ENCODE measurements around the gene ZFP69. TPM values are rescaled to one million over a fixed set of nuclear protein-coding genes. Genes with fewer than 3 reads are reported as not detected.
A peak's percentile ranks its signal among the peaks of the same experiment; 100 is the strongest.

ZFP69 gene
- total RNA-seq, 1 donor from 2014 or later: 8.9 TPM

- DNase-seq (ENCODE audit: low spot score): no peak
- H3K27me3 ChIP-seq: no peaks in the 10 kb centered on the region
- Mint-ChIP-seq H3K27ac (peak overlapping the region; percentile 38), H3K4me1 (peaks cover 14% of the 10 kb centered on the region), H3K9me3 (peaks cover 15% of the 10 kb centered on the region), H3K27me3 (ENCODE audit: insufficient read depth, low read depth) (no peaks in the 10 kb centered on the region), H3K36me3 (peaks cover 7% of the 10 kb centered on the region), H3K4me3 (peak overlapping the region; percentile 98)
- no peaks in the 10 kb centered on the region for H3K79me2 ChIP-seq (ENCODE audit: low read depth)
- H3K4me2 ChIP-seq: peak overlapping the region; percentile 82
- H3K4me1 ChIP-seq: peaks cover 3% of the 10 kb centered on the region
- peak overlapping the region; percentile 79 for H3K4me3 ChIP-seq
- peak overlapping the region; percentile 93 for H2AFZ ChIP-seq (replicated peaks)
- H3K9ac ChIP-seq: peak overlapping the region; percentile 56
- H3K27ac ChIP-seq: no peak overlapping the region
- peaks cover 2% of the 10 kb centered on the region for H3K9me3 ChIP-seq (ENCODE audit: low read depth)
- H3F3A ChIP-seq (ENCODE audit: low read depth): no peaks in the 10 kb centered on the region
- H4K20me1 ChIP-seq (ENCODE audit: low read depth): no peaks in the 10 kb centered on the region
- no peak for TF ChIP-seq EZH2phosphoT487 (IDR thresholded peaks at IDR 0.05)
- TF ChIP-seq CTCF (IDR thresholded peaks at IDR 0.05): no peak
- TF ChIP-seq EZH2 (IDR thresholded peaks at IDR 0.05): no peak
- H3K36me3 ChIP-seq: no peaks in the 10 kb centered on the region
Measured at GRCh38 chr1:40530735-40531380, 53.8 kb downstream of the ZFP69 start.

DNA sequence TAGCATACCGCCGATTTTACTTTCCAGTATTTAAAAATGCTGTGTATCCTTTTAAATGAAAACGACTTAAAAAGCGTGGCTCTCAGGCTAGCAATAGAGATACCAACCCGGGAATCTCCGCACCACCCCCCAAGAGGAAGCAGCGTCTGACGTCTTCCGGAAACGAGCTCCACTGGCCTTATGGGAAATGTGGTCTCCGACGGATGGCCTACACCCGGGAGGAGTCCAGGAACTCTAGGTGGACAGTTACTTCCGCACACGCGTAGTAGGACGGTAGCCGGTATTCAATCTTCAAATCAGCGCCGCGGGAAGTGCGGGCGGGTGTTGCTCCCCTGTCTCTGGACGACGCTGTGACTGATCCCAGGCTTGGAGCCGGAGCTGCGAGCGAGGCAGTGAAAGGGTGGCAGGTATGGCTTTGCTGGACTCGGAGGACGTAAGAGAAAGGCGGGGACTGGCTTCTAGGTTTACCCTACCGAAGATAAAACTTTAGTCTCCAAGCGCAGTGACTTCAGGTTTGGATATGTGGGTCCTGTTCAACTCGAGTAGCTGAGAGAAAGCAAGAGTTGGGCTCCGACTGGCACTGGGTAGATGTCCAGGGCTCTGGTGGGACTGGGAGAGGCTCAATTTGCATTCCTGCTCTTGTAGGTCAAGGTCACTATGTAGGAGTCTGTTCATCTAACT lies 54.4 kb downstream of the ZFP69 start, which contains the start of gene ZNF684:
ZNF684 (plus strand) TSS at position 257 of the 681 bp plus-strand sequence. CDS start 1,530 bp downstream, outside the sequence.
- Histone ChIP-seq H2AFZ (replicated peaks) (peak within 1 kb of the TSS; percentile 93), H3K36me3 (no peaks in the 10 kb centered on the region), H3K79me2 (ENCODE audit: low read depth) (no peaks in the 10 kb centered on the region), H3K27me3 (no peaks in the 10 kb centered on the region), H3F3A (ENCODE audit: low read depth) (no peaks in the 10 kb centered on the region), H3K4me3 (peak within 1 kb of the TSS; percentile 79), H3K4me1 (peaks cover 3% of the 10 kb centered on the region), H3K4me2 (peak within 1 kb of the TSS; percentile 82), H4K20me1 (ENCODE audit: low read depth) (no peaks in the 10 kb centered on the region), H3K27ac (no peak within 1 kb of the TSS), H3K9me3 (ENCODE audit: low read depth) (no peaks in the 10 kb centered on the region), H3K9ac (peak within 1 kb of the TSS; percentile 56)
- DNase-seq (ENCODE audit: low spot score): peak; percentile 93
- Mint-ChIP-seq H3K4me1 (peaks cover 14% of the 10 kb centered on the region), H3K27me3 (ENCODE audit: insufficient read depth, low read depth) (no peaks in the 10 kb centered on the region), H3K36me3 (peaks cover 3% of the 10 kb centered on the region), H3K9me3 (peaks cover 8% of the 10 kb centered on the region), H3K4me3 (peak within 1 kb of the TSS; percentile 98), H3K27ac (peak within 1 kb of the TSS; percentile 38)
- TF ChIP-seq EZH2 (IDR thresholded peaks at IDR 0.05): no peak
- TF ChIP-seq EZH2phosphoT487 (IDR thresholded peaks at IDR 0.05): no peak
- TF ChIP-seq CTCF (IDR thresholded peaks at IDR 0.05): no peak

DNA sequence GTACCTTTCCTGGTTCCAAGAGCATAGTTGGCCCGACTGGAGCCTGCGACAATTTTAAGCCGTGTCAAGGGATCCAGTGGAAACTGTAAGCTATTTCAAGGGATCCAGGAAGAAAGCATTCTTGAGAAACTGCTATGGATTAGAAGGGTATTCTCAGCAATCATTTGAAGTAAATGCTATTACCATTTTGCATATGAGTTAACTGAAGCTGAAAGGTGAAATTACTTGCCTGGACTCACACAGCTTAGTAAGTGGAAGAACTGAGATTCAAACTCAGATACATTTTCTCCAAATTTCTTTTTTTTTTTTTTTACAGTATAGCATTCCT lies 54.9 kb downstream of the ZFP69 start:
- Histone ChIP-seq H3K79me2 (ENCODE audit: low read depth) (no peaks in the 10 kb centered on the region), H3K27ac (no peak overlapping the region), H3F3A (ENCODE audit: low read depth) (no peaks in the 10 kb centered on the region), H3K4me1 (peaks cover 3% of the 10 kb centered on the region), H2AFZ (replicated peaks) (peak overlapping the region; percentile 93), H3K9me3 (ENCODE audit: low read depth) (no peaks in the 10 kb centered on the region), H3K36me3 (no peaks in the 10 kb centered on the region), H3K27me3 (no peaks in the 10 kb centered on the region), H3K9ac (no peak overlapping the region), H3K4me2 (peak overlapping the region; percentile 82), H4K20me1 (ENCODE audit: low read depth) (no peaks in the 10 kb centered on the region), H3K4me3 (peak overlapping the region; percentile 79)
- DNase-seq (ENCODE audit: low spot score): no peak
- peaks cover 14% of the 10 kb centered on the region for H3K4me1 Mint-ChIP-seq
- no peaks in the 10 kb centered on the region for H3K27me3 Mint-ChIP-seq (ENCODE audit: insufficient read depth, low read depth)
- peaks cover 6% of the 10 kb centered on the region for H3K9me3 Mint-ChIP-seq
- no peak overlapping the region for H3K27ac Mint-ChIP-seq
- no peak for TF ChIP-seq CTCF (IDR thresholded peaks at IDR 0.05)
- no peak for TF ChIP-seq EZH2 (IDR thresholded peaks at IDR 0.05)
- TF ChIP-seq EZH2phosphoT487 (IDR thresholded peaks at IDR 0.05): no peak
- H3K36me3 Mint-ChIP-seq: peaks cover 4% of the 10 kb centered on the region
- H3K4me3 Mint-ChIP-seq: peak overlapping the region; percentile 98
